WTC11 (cell line): ENCODE data around the gene ZNF367. TPM values are rescaled to one million over a fixed set of nuclear protein-coding genes. Genes with fewer than 3 reads are reported as not detected.

ENCODE experiments used
- ATAC-seq: fragments of 200-7000 bp; cut with Tn5 transposase; 2 replicates; pipeline ENCODE4 v1.10.0; 2021; ENCODE audit warnings: mild to moderate bottlenecking, moderate library complexity
- CTCF ChIA-PET: fragments of 300-600 bp; sonication (Branson Sonifier 250); formaldehyde crosslinking; loops from one replicate; lab custom pipeline; 2021; ENCODE audit warnings: antibody characterized with exemption; lab: Charles Lee
- POLR2A ChIA-PET: fragments of 350-600 bp; sonication (Branson Sonifier 250); formaldehyde crosslinking; loops from one replicate; lab custom pipeline; 2021; ENCODE audit warnings: antibody characterized with exemption; lab: Charles Lee
- DNase-seq: peaks from one replicate; pipeline ENCODE4 v3.0.0; 2021; ENCODE audit warnings: low spot score
- H3K27ac Mint-ChIP-seq: 2 replicates; pipeline ENCODE4 v1.8.0; 2021; ENCODE audit warnings: mixed read lengths
- H3K27me3 Mint-ChIP-seq: 2 replicates; pipeline ENCODE4 v1.8.0; 2021; ENCODE audit warnings: low read depth, mild to moderate bottlenecking, moderate library complexity, mixed read lengths
- H3K36me3 Mint-ChIP-seq: 2 replicates; pipeline ENCODE4 v1.8.0; 2021; ENCODE audit warnings: mixed read lengths
- H3K4me1 Mint-ChIP-seq: 2 replicates; pipeline ENCODE4 v1.8.0; 2022; ENCODE audit warnings: mixed read lengths
- H3K4me3 Mint-ChIP-seq: 2 replicates; pipeline ENCODE4 v1.8.0; 2021; ENCODE audit warnings: mild to moderate bottlenecking, moderate library complexity, mixed read lengths
- H3K9me3 Mint-ChIP-seq: 2 replicates; pipeline ENCODE4 v1.8.0; 2021; ENCODE audit warnings: mixed read lengths
- ARID4B ChIP-seq: sonication (generic); formaldehyde crosslinking; IDR thresholded peaks from 2 replicates; pipeline ENCODE4 v1.8.0; 2023; ENCODE audit warnings: missing genetic modification reagents, mild to moderate bottlenecking, borderline replicate concordance
- CREM ChIP-seq: sonication (generic); formaldehyde crosslinking; IDR thresholded peaks from 2 replicates; pipeline ENCODE4 v1.8.1; 2022; ENCODE audit warnings: mild to moderate bottlenecking, missing genetic modification reagents, moderate library complexity
- FOXP4 ChIP-seq: sonication (generic); formaldehyde crosslinking; IDR thresholded peaks from 2 replicates; pipeline ENCODE4 v1.8.0; 2022; ENCODE audit warnings: mild to moderate bottlenecking, missing genetic modification reagents
- MLX ChIP-seq: sonication (generic); formaldehyde crosslinking; IDR thresholded peaks from 2 replicates; pipeline ENCODE4 v1.8.1; 2023; ENCODE audit warnings: mild to moderate bottlenecking, missing genetic modification reagents, moderate library complexity
- NFYB ChIP-seq: sonication (generic); formaldehyde crosslinking; conservative IDR thresholded peaks from 2 replicates; pipeline ENCODE4 v1.8.0; 2022; ENCODE audit warnings: low read depth, missing genetic modification reagents
- RORB ChIP-seq: fragments of 250-450 bp; sonication (Bioruptor Pico); IDR thresholded peaks from 2 replicates; pipeline ENCODE4 v1.9.0; 2021; ENCODE audit warnings: mild to moderate bottlenecking
- SP1 ChIP-seq: sonication (generic); formaldehyde crosslinking; conservative IDR thresholded peaks from 2 replicates; pipeline ENCODE4 v1.8.1; 2022; ENCODE audit warnings: missing genetic modification reagents
- STAT6 ChIP-seq: sonication (generic); formaldehyde crosslinking; conservative IDR thresholded peaks from 2 replicates; pipeline ENCODE4 v1.8.1; 2023; ENCODE audit warnings: mild to moderate bottlenecking, low read depth, missing genetic modification reagents, moderate library complexity
- TP53 ChIP-seq: sonication (generic); formaldehyde crosslinking; IDR thresholded peaks from 2 replicates; pipeline ENCODE4 v1.8.1; 2023; ENCODE audit warnings: mild to moderate bottlenecking, missing genetic modification reagents
- USF2 ChIP-seq: sonication (generic); formaldehyde crosslinking; IDR thresholded peaks from 2 replicates; pipeline ENCODE4 v1.8.1; 2023; ENCODE audit warnings: mild to moderate bottlenecking, missing genetic modification reagents, moderate library complexity
- ZBTB21 ChIP-seq: sonication (generic); formaldehyde crosslinking; IDR thresholded peaks from 2 replicates; pipeline ENCODE4 v1.8.1; 2023; ENCODE audit warnings: mild to moderate bottlenecking, missing genetic modification reagents, borderline replicate concordance
- ZNF416 ChIP-seq: fragments of 250-450 bp; sonication (Bioruptor Pico); IDR thresholded peaks from 2 replicates; pipeline ENCODE4 v1.9.0; 2021; ENCODE audit warnings: mild to moderate bottlenecking, inconsistent platforms
- total RNA-seq: library from RNA; stranded (reverse); gene quantifications from 3 replicates; pipeline ENCODE4 v1.2.3, GENCODE V29; 2021

Gene ZNF367
- total RNA-seq, 1 experiment from 2014 or later = 7.4 TPM

GRCh38 chr9:96449845-96450612 is 31.9 kb upstream of the ZNF367 start, which contains the start of gene HABP4:
Gene HABP4, plus strand, starts transcription at chr9:96450169. Its CDS starts 111 bp downstream, at chr9:96450280.
- DNase-seq = peak; percentile 94
- POLR2A ChIA-PET = interaction anchor here (0.5 to 1.8 kb wide), 3 partner anchors 10 to 85 kb away, joined by 5 to 6 read pairs (median 6); no protein-coding TSS in a partner anchor
- H3K27me3 Mint-ChIP-seq = peaks cover 39% of the 10 kb centered on the region
- peak; percentile 93 for ATAC-seq
- H3K4me1 Mint-ChIP-seq = peaks cover 15% of the 10 kb centered on the region
- H3K9me3 Mint-ChIP-seq = no peaks in the 10 kb centered on the region
- CTCF ChIA-PET = interaction anchor here (0.8 to 3.1 kb wide), 12 partner anchors 8 to 217 kb away, joined by 3 to 24 read pairs (median 5); no protein-coding TSS in a partner anchor
- no peaks in the 10 kb centered on the region for H3K36me3 Mint-ChIP-seq
- peak; percentile 37; the same call in 1 of the 2 replicates for TF ChIP-seq TP53
- no peak for TF ChIP-seq RORB
- peak; percentile 77 for TF ChIP-seq USF2 (CRISPR knock-in tag)
- TF ChIP-seq NFYB = peak; percentile 92
- no peak for TF ChIP-seq ZNF416
- no peak for TF ChIP-seq STAT6
- peak; percentile 61; the same call in 1 of the 2 replicates for TF ChIP-seq FOXP4 (CRISPR knock-in tag)
- TF ChIP-seq ZBTB21 (CRISPR knock-in tag) = 0 out of 2 replicates have a peak, but pooled peaks have one; percentile 16
- peak; percentile 70; the same call in 1 of the 2 replicates for TF ChIP-seq CREM
- peak; percentile 95 for TF ChIP-seq SP1 (CRISPR knock-in tag)
- TF ChIP-seq, all 79 proteins: peak for 7
- Mint-ChIP-seq H3K4me3 (peak within 1 kb of the TSS; percentile 85), H3K27ac (no peak within 1 kb of the TSS)

- POLR2A ChIA-PET = interaction anchor here (0.5 to 1.6 kb wide), 3 partner anchors 9 to 172 kb away, joined by 3 to 6 read pairs (median 5); no protein-coding TSS in a partner anchor
- H3K4me3 Mint-ChIP-seq = peak overlapping the region; percentile 71
- peaks cover 39% of the 10 kb centered on the region for H3K27me3 Mint-ChIP-seq
- TF ChIP-seq MLX (CRISPR knock-in tag) = no peak
- TF ChIP-seq ARID4B = no peak
- TF ChIP-seq, all 79 proteins: peak for 0
- Mint-ChIP-seq H3K4me1 (peaks cover 15% of the 10 kb centered on the region), H3K36me3 (no peaks in the 10 kb centered on the region), H3K9me3 (no peaks in the 10 kb centered on the region), H3K27ac (no peak overlapping the region)
- CTCF ChIA-PET = interaction anchor here (0.8 to 3.1 kb wide), 12 partner anchors 8 to 218 kb away, joined by 3 to 24 read pairs (median 5); no protein-coding TSS in a partner anchor
- peak; percentile 51 for ATAC-seq
- DNase-seq = peak; percentile 27
Observed at GRCh38 chr9:96449523-96449844, 31.3 kb upstream of the ZNF367 start.
